ENCODE measurements around the gene C1QTNF9.
"Not testable (repeated sequence)": the region's sequence is repeated elsewhere in the genome, so short reads cannot be mapped to it uniquely, and the experiment has no call there.

C1QTNF9 gene

GRCh38 chr13:24359252-24359651 is 49.9 kb downstream of the C1QTNF9 start:
- H3K9me3 ChIP-seq (ENCODE audit: insufficient read depth, low read length, severe bottlenecking); H3K4me1 ChIP-seq (ENCODE audit: insufficient read depth, low read length); H3K79me2 ChIP-seq (ENCODE audit: insufficient read depth, low read length); H2AFZ ChIP-seq (ENCODE audit: low read depth, low read length); H4K20me1 ChIP-seq (ENCODE audit: insufficient read depth, low read length); H3K27me3 ChIP-seq (ENCODE audit: insufficient read depth, low read length, poor library complexity); H3K9ac ChIP-seq (ENCODE audit: low read depth, low read length); H3K27ac ChIP-seq (ENCODE audit: low read length); H3K36me3 ChIP-seq (ENCODE audit: insufficient read depth, low read length); H3K4me3 ChIP-seq (ENCODE audit: low read depth in 1 of 2, low read length in 2 of 2); DNase-seq; H3K4me2 ChIP-seq (ENCODE audit: insufficient read depth, low read length): not testable (repeated sequence)
- ATAC-seq (ENCODE audit: insufficient read depth, low read depth): peak; percentile 40; the same call in 1 of the 3 replicates

DNA sequence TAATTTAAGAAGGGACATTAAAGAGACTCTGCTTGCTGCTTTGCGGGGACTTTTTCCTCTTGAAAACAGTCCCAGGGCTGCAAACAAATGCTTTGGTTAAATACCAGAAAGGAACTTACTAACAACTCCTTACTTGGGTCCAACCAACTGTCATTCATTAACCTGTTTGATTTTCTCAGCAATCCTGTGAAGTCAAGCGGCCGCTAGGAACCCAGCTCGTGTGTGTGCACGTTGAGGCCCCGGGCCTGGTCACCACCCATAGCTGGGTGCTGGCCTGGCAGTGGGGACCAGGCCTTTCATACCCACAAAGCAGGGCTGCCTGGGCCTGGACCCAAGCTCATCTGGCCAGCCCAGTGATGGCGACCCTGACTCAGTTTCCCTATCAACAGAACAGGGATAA is 50.7 kb downstream of the C1QTNF9 start:
- no peak for ATAC-seq (ENCODE audit: insufficient read depth, low read depth)
- Histone ChIP-seq H3K4me1 (ENCODE audit: insufficient read depth, low read length) (no peaks in the 10 kb centered on the region), H3K4me3 (ENCODE audit: low read depth in 1 of 2, low read length in 2 of 2) (no peak overlapping the region), H3K9me3 (ENCODE audit: insufficient read depth, low read length, severe bottlenecking) (no peaks in the 10 kb centered on the region), H3K36me3 (ENCODE audit: insufficient read depth, low read length) (no peaks in the 10 kb centered on the region), H4K20me1 (ENCODE audit: insufficient read depth, low read length) (no peaks in the 10 kb centered on the region), H2AFZ (ENCODE audit: low read depth, low read length) (no peak overlapping the region), H3K9ac (ENCODE audit: low read depth, low read length) (no peak overlapping the region), H3K4me2 (ENCODE audit: insufficient read depth, low read length) (no peak overlapping the region), H3K27ac (ENCODE audit: low read length) (no peak overlapping the region), H3K27me3 (ENCODE audit: insufficient read depth, low read length, poor library complexity) (no peaks in the 10 kb centered on the region), H3K79me2 (ENCODE audit: insufficient read depth, low read length) (no peaks in the 10 kb centered on the region)
- TF ChIP-seq EZH2 (IDR thresholded peaks at IDR 0.05; ENCODE audit: borderline replicate concordance, low read depth, low read length, severe bottlenecking): no peak
- TF ChIP-seq, protein P1, sequence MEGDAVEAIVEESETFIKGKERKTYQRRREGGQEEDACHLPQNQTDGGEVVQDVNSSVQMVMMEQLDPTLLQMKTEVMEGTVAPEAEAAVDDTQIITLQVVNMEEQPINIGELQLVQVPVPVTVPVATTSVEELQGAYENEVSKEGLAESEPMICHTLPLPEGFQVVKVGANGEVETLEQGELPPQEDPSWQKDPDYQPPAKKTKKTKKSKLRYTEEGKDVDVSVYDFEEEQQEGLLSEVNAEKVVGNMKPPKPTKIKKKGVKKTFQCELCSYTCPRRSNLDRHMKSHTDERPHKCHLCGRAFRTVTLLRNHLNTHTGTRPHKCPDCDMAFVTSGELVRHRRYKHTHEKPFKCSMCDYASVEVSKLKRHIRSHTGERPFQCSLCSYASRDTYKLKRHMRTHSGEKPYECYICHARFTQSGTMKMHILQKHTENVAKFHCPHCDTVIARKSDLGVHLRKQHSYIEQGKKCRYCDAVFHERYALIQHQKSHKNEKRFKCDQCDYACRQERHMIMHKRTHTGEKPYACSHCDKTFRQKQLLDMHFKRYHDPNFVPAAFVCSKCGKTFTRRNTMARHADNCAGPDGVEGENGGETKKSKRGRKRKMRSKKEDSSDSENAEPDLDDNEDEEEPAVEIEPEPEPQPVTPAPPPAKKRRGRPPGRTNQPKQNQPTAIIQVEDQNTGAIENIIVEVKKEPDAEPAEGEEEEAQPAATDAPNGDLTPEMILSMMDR (IDR thresholded peaks at IDR 0.05; ENCODE audit: borderline replicate concordance, extremely low read depth, low read length, poor library complexity, severe bottlenecking): no peak
- DNase-seq: no peak

DNA sequence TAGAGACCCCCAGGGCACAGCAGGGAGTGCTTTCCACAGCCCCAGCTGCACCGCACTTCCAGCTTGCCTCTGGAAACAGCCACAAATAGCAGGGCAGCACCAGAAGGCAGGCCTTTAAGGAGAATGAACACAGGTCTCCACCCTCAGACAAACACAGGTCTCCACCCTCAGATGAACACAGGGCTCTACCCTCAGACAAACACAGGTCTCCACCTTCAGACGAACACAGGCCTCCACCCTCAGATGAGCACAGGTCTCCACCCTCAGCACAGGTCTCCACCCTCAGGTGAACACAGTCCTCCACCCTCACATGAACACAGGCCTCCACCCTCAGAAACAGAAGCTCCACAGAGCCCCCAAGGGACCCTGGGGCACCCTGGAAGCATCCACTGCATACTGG is 51.7 kb downstream of the C1QTNF9 start:
- Histone ChIP-seq H3K27ac (ENCODE audit: low read length) (no peak overlapping the region), H3K9ac (ENCODE audit: low read depth, low read length) (no peak overlapping the region), H3K36me3 (ENCODE audit: insufficient read depth, low read length) (no peaks in the 10 kb centered on the region), H3K79me2 (ENCODE audit: insufficient read depth, low read length) (no peaks in the 10 kb centered on the region), H4K20me1 (ENCODE audit: insufficient read depth, low read length) (no peaks in the 10 kb centered on the region), H3K4me3 (ENCODE audit: low read depth in 1 of 2, low read length in 2 of 2) (no peak overlapping the region), H3K4me2 (ENCODE audit: insufficient read depth, low read length) (no peak overlapping the region), H3K9me3 (ENCODE audit: insufficient read depth, low read length, severe bottlenecking) (no peaks in the 10 kb centered on the region), H2AFZ (ENCODE audit: low read depth, low read length) (no peak overlapping the region), H3K27me3 (ENCODE audit: insufficient read depth, low read length, poor library complexity) (no peaks in the 10 kb centered on the region), H3K4me1 (ENCODE audit: insufficient read depth, low read length) (no peaks in the 10 kb centered on the region)
- DNase-seq (no peak), ATAC-seq (ENCODE audit: insufficient read depth, low read depth) (no peak)
- TF ChIP-seq, protein P1 (IDR thresholded peaks at IDR 0.05; ENCODE audit: borderline replicate concordance, extremely low read depth, low read length, poor library complexity, severe bottlenecking): no peak
- no peak for TF ChIP-seq EZH2 (IDR thresholded peaks at IDR 0.05; ENCODE audit: borderline replicate concordance, low read depth, low read length, severe bottlenecking)

DNA sequence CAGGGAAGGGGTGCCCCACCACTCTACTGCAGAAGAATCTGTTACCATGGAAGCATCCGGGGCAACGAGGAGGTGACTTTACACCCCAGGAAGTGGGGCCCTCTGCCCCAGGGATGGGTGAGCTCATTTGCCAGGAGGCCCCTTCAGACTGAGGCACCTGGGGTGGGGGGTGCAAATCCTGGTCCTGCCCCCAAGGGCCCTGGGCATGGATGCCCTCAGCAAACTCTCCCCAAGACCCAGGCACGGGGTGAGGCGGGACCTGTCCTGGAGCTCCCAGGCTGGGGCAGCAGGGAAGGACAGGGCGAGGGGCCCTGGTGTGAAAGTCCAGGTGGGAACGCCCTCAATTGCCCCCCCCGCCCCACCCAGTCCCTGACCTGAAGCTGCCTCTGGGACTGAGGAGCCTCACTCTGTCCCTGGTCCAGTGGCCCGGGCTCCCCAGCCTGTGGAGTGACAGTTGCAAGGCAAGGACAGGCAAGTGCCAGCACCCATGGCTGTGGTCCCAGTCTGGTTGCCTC is 52.5 kb downstream of the C1QTNF9 start:
- Histone ChIP-seq H4K20me1 (ENCODE audit: insufficient read depth, low read length) (no peaks in the 10 kb centered on the region), H3K79me2 (ENCODE audit: insufficient read depth, low read length) (no peaks in the 10 kb centered on the region), H3K4me1 (ENCODE audit: insufficient read depth, low read length) (no peaks in the 10 kb centered on the region), H3K27ac (ENCODE audit: low read length) (no peak overlapping the region), H3K36me3 (ENCODE audit: insufficient read depth, low read length) (no peaks in the 10 kb centered on the region), H3K27me3 (ENCODE audit: insufficient read depth, low read length, poor library complexity) (no peaks in the 10 kb centered on the region), H2AFZ (ENCODE audit: low read depth, low read length) (no peak overlapping the region), H3K9me3 (ENCODE audit: insufficient read depth, low read length, severe bottlenecking) (no peaks in the 10 kb centered on the region), H3K4me2 (ENCODE audit: insufficient read depth, low read length) (no peak overlapping the region), H3K4me3 (ENCODE audit: low read depth in 1 of 2, low read length in 2 of 2) (no peak overlapping the region), H3K9ac (ENCODE audit: low read depth, low read length) (no peak overlapping the region)
- ATAC-seq (ENCODE audit: insufficient read depth, low read depth) (no peak), DNase-seq (no peak)
- TF ChIP-seq, protein P1 (IDR thresholded peaks at IDR 0.05; ENCODE audit: borderline replicate concordance, extremely low read depth, low read length, poor library complexity, severe bottlenecking): no peak
- no peak for TF ChIP-seq EZH2 (IDR thresholded peaks at IDR 0.05; ENCODE audit: borderline replicate concordance, low read depth, low read length, severe bottlenecking)
